Vagina (tissue), 2 donors: ENCODE measurements around the gene ZNF441.

Experiments
- POLR2A ChIP-seq, 2 donors: fragments of 450-650 bp; IDR thresholded peaks; one replicate each; pipeline ENCODE4 v1.6.1; 2017; ENCODE audit warnings: antibody characterized with exemption in 2 of 2, mild to moderate bottlenecking in 2 of 2, moderate library complexity in 2 of 2
- POLR2AphosphoS5 ChIP-seq, 2 donors: sonication (generic); formaldehyde crosslinking; IDR thresholded peaks; one replicate each; pipeline ENCODE4 v1.9.0; 2017; ENCODE audit warnings: antibody characterized with exemption in 2 of 2, mild to moderate bottlenecking in 2 of 2, low read depth in 1 of 2; ENCODE audit not compliant: insufficient read depth in 1 of 2
- TF ChIP-seq, protein P1 (sequence below), 3 experiments: fragments of 450-650 bp in 2 of 3; fragments of 200-600 bp in 1 of 3; sonication (generic) in 1 of 3; IDR thresholded peaks; one replicate each; pipeline ENCODE4 v1.5.1; 2017 to 2019; ENCODE audit warnings: antibody characterized with exemption in 3 of 3, mild to moderate bottlenecking in 2 of 3, moderate library complexity in 2 of 3

DNA sequence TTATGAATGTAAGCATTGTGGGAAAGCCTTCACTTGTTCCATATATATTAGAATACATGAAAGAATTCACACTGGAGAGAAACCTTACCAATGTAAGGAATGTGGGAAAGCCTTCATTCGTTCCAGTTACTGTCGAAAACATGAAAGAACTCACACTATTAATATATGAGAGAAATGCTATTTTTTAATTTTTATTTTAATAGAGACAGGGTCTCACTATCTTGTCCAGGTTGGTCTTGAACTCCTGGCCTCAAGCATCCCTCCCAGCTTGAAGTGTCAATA lies 40.2 kb downstream of the ZNF441 start:
- TF ChIP-seq, protein P1, sequence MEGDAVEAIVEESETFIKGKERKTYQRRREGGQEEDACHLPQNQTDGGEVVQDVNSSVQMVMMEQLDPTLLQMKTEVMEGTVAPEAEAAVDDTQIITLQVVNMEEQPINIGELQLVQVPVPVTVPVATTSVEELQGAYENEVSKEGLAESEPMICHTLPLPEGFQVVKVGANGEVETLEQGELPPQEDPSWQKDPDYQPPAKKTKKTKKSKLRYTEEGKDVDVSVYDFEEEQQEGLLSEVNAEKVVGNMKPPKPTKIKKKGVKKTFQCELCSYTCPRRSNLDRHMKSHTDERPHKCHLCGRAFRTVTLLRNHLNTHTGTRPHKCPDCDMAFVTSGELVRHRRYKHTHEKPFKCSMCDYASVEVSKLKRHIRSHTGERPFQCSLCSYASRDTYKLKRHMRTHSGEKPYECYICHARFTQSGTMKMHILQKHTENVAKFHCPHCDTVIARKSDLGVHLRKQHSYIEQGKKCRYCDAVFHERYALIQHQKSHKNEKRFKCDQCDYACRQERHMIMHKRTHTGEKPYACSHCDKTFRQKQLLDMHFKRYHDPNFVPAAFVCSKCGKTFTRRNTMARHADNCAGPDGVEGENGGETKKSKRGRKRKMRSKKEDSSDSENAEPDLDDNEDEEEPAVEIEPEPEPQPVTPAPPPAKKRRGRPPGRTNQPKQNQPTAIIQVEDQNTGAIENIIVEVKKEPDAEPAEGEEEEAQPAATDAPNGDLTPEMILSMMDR (IDR thresholded peaks at IDR 0.05): no peak
- TF ChIP-seq POLR2A (IDR thresholded peaks at IDR 0.05) (no peak), POLR2AphosphoS5 (IDR thresholded peaks at IDR 0.05; ENCODE audit: insufficient read depth in 1 of 2, low read depth in 1 of 2) (no peak)
